Chondrocyte (in vitro differentiated cells): Measurements from ENCODE around the gene CYSRT1. TPM values are rescaled to one million over a fixed set of nuclear protein-coding genes. Genes with fewer than 3 reads are reported as not detected.
A peak's percentile ranks its signal among the peaks of the same experiment; 100 is the strongest.

Experiments used
- DNase-seq: peaks from one replicate; pipeline ENCODE4 v3.0.0; 2021; ENCODE audit warnings: mixed read lengths, low spot score
- H3K27ac Mint-ChIP-seq: one replicate; pipeline ENCODE4 v1.8.0; 2021; ENCODE audit warnings: mild to moderate bottlenecking, moderate library complexity, mixed read lengths; ENCODE audit not compliant: unreplicated experiment
- H3K27me3 Mint-ChIP-seq: 2 replicates; pipeline ENCODE4 v1.8.0; 2021; ENCODE audit warnings: low read depth, mixed read lengths
- H3K36me3 Mint-ChIP-seq: 2 replicates; pipeline ENCODE4 v1.8.0; 2021; ENCODE audit warnings: low read depth, mixed read lengths
- H3K4me1 Mint-ChIP-seq: 2 replicates; pipeline ENCODE4 v1.8.0; 2021; ENCODE audit warnings: low read depth, mild to moderate bottlenecking, mixed read lengths
- H3K4me3 Mint-ChIP-seq: one replicate; pipeline ENCODE4 v1.8.0; 2021; ENCODE audit warnings: mild to moderate bottlenecking, moderate library complexity, mixed read lengths; ENCODE audit not compliant: unreplicated experiment
- H3K9me3 Mint-ChIP-seq: 2 replicates; pipeline ENCODE4 v1.8.0; 2021; ENCODE audit warnings: low read depth, mixed read lengths
- total RNA-seq: library from RNA; stranded (reverse); gene quantifications from 3 replicates; pipeline ENCODE4 v1.2.1, GENCODE V29; 2021
- TF ChIP-seq, protein P1 (sequence below): fragments of 200-600 bp; sonication (generic); IDR thresholded peaks from 2 replicates; pipeline ENCODE4 v1.5.0; 2021; ENCODE audit warnings: antibody characterized with exemption, mild to moderate bottlenecking, moderate library complexity

Gene CYSRT1
- total RNA-seq, 1 donor from 2014 or later: 0.92 TPM

DNA sequence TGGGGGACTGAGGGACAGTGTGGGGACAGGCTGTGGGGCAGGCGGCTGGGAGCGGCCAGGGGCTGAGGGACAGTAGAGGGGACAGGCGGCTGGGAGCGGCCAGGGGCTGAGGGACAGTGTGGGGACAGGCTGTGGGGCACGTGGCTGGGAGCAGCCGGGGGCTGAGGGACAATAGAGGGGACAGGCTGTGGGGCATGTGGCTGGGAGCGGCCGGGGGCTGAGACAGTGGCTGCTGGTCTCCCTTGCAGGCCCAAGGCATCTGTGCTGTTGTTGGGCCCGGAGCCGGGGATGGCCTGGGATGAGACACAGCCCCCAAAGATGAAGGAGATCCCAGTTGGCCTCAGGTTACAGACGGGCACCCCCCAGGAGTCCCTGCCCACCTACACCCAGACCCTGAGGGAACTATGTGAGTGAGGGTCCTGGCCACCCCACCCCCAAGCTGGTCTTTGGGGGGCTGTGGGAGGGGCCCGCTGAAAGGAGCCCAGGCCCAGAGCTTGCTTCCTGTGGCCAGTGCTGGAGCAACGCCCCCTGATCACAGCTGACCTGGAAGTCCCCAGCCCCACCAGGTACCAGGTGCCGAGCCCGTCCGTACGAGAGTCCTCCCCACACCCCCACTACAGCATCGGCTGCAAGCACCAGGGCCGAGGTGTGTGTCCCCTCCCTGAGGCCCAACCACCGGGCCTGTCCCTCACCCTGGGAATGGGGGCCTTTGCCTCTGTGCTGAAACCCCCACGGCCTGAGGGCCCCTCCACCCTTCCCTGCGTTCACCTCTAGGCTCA is 26.7 kb downstream of the CYSRT1 start:
- TF ChIP-seq, protein P1, sequence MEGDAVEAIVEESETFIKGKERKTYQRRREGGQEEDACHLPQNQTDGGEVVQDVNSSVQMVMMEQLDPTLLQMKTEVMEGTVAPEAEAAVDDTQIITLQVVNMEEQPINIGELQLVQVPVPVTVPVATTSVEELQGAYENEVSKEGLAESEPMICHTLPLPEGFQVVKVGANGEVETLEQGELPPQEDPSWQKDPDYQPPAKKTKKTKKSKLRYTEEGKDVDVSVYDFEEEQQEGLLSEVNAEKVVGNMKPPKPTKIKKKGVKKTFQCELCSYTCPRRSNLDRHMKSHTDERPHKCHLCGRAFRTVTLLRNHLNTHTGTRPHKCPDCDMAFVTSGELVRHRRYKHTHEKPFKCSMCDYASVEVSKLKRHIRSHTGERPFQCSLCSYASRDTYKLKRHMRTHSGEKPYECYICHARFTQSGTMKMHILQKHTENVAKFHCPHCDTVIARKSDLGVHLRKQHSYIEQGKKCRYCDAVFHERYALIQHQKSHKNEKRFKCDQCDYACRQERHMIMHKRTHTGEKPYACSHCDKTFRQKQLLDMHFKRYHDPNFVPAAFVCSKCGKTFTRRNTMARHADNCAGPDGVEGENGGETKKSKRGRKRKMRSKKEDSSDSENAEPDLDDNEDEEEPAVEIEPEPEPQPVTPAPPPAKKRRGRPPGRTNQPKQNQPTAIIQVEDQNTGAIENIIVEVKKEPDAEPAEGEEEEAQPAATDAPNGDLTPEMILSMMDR: no peak
- no peak for DNase-seq
- Mint-ChIP-seq H3K4me3 (no peak overlapping the region), H3K9me3 (no peaks in the 10 kb centered on the region), H3K27ac (no peak overlapping the region), H3K4me1 (peaks cover 15% of the 10 kb centered on the region), H3K36me3 (no peaks in the 10 kb centered on the region), H3K27me3 (no peaks in the 10 kb centered on the region)

DNA sequence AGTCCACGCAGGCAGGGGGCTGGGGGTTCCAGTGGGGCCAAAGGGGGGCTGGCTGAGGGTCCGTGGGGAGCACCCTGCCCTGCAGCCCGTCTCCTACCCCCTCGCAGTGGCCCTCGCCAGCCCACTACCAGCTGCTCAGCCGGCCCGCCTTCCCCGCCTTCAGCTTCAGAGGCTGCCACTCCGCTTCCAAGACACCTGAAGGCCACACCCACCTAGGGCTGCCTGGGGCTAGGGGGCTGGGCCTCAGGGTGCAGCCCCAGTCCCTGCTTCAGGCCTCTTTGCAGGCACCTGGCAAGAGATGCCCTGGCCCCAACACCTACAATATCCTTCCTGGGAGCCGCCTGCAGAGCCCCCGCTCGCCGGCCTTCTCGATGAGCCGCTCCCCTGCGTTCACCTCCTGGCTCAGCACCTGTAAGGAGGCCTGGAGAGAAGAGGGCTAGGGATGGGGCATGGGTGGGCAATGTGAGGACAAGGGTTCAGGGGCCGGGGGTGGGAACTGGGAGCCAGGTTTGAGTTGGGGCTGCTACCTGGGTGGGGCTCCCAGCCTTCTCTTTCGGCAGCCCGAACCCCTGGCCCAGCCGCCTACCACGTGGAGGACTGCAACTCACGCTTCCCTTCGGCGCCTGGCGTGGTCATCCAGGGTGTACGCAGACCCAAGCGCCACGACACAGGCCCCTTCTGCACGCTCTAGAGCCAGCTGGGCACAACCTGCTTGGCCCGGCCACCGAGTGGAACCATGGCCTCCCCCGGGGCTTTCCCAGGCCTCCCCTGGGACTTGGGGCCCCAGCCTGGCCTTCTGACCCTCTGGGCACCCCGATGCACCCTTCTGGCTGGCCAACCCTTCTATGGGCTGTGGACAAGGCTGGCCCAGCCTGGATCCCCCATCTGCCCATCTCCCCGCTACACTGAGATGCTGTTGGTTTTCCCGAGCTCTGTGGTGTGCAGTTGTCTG is 27.9 kb downstream of the CYSRT1 start:
- Mint-ChIP-seq H3K27ac (no peak overlapping the region), H3K36me3 (no peaks in the 10 kb centered on the region), H3K27me3 (no peaks in the 10 kb centered on the region), H3K4me3 (no peak overlapping the region), H3K4me1 (peaks cover 17% of the 10 kb centered on the region), H3K9me3 (no peaks in the 10 kb centered on the region)
- no peak for DNase-seq
- TF ChIP-seq, protein P1: no peak

DNA sequence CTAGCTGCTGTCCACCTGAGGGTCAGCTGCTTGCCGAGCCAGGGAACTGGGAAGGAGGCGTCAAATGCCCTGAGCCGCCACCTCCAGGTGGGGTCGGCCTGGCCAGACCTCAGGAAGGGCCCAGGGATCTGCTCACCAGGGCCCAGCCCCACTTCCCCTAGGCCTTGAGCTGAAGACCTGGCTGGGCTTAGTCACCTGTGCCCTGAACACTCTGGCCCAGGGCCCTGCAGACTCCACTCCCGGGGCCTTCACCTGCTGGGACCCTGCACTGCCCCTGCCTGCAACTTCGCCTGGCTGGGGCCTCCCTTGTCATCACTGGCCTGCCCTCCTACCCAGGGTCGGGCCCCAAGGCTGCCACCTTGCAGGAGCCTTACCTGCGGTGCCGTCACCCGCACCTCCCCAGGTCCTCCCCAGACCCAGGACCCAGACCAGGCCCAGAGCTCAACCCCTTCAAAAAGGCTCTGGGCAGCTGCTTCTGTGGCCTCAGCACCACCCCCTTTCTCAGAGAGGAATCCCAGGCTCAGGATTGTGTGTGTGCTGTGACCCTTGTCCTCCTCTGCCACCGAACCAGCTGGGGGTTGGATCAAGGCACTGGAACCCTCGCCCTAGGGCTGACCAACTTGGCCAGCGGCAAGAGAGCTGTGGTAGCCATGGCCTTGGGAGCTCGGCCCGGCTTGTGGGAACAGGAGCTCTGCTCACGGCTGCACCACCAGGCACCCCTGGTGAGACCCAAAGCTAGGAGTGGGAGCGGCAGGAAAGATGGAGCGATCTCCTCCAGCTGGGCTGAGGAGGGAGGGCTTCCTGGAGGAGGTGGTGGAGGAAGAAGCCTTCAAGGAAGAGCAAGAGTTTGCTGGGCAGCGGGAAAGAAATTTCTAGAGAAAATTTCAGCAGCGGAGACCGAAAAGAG is 29.0 kb downstream of the CYSRT1 start:
- TF ChIP-seq, protein P1: no peak

DNA sequence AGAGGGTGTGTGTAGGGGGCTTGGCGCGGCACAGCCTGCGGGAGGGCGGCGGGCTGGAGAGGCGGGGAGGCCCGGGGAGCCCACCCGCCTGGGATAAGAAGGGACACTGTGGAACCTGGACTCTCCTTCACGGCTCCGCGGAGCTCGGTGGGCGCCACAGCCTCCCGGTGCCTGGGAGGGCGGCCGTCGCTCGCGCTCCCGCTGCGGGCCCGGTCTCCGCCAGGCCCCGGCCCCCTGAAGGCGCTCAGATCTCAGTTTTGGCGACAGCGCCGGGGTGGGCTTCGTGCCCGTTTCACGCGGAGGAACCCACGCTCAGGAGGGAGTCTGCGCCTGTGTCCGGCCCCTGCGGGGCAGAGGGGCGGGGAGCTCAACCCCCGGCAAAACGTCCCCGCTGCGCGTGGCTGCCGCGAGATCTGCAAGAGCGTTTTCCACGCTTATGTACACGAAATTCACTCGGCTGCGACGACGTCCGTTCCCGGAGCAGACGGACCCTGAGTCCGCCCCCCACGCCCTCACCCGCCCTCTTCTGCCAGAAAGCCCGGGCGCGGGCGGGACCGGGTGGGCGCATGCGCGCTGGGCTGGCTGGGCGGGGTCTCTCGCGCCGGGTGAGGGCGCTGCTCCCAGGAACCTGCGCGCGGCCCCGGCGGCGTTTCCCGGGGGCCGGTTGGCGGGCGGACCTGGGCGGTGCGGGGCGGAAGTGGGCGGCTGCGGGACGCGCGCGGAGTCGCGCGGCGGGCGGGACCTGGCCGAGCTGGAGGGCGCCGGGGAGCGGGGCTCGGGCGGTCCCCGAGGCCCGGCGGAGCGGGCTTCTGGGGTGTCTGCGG is 29.9 kb downstream of the CYSRT1 start, which contains the start of gene NELFB:
Gene NELFB (plus strand): TSS at position 704 of the 824 bp plus-strand sequence.
- H3K4me3 Mint-ChIP-seq: peak within 1 kb of the TSS; percentile 87
- TF ChIP-seq, protein P1: peak; percentile 25
- no peak for DNase-seq
- no peaks in the 10 kb centered on the region for H3K9me3 Mint-ChIP-seq
- H3K27ac Mint-ChIP-seq: peak within 1 kb of the TSS; percentile 45
- H3K27me3 Mint-ChIP-seq: no peaks in the 10 kb centered on the region
- H3K4me1 Mint-ChIP-seq: peaks cover 17% of the 10 kb centered on the region
- no peaks in the 10 kb centered on the region for H3K36me3 Mint-ChIP-seq

More for the DNA sequence above, 29.0 kb downstream of the CYSRT1 start:
- no peaks in the 10 kb centered on the region for H3K9me3 Mint-ChIP-seq
- H3K27ac Mint-ChIP-seq: peak overlapping the region; percentile 37
- H3K27me3 Mint-ChIP-seq: no peaks in the 10 kb centered on the region
- H3K4me1 Mint-ChIP-seq: peaks cover 17% of the 10 kb centered on the region
- DNase-seq: no peak
- H3K36me3 Mint-ChIP-seq: no peaks in the 10 kb centered on the region
- peak overlapping the region; percentile 87 for H3K4me3 Mint-ChIP-seq
